Colon (tissue), 2 donors: ENCODE data around the gene LPXN.

Source experiments
- FAIRE-seq: peaks from 2 replicates; lab custom pipeline; 2012; peaks lifted over from hg19 to GRCh38; lab: Jason Lieb, UNC
- donor health status: control.
- donor health status: control.

LPXN gene

GRCh38 chr11:58524232-58525036 lies 51.2 kb downstream of the LPXN start:
- no peak for FAIRE-seq

GRCh38 chr11:58513747-58514367 lies 61.8 kb downstream of the LPXN start:
- FAIRE-seq, result no peak

GRCh38 chr11:58511636-58512035 lies 64.0 kb downstream of the LPXN start:
- no peak for FAIRE-seq

- FAIRE-seq, result no peak
Measured at GRCh38 chr11:58509748-58510147, 65.9 kb downstream of the LPXN start.

- FAIRE-seq, result no peak
Measured at GRCh38 chr11:58508814-58509213, 66.8 kb downstream of the LPXN start.

- FAIRE-seq, result no peak
Measured at GRCh38 chr11:58508005-58508404, 67.7 kb downstream of the LPXN start, which contains the start of gene OR5B21. TSS of gene OR5B21 (minus strand) at chr11:58508105. CDS start at chr11:58508105, 0 bp downstream.

- FAIRE-seq, result no peak
Measured at GRCh38 chr11:58507355-58507754, 68.3 kb downstream of the LPXN start.

GRCh38 chr11:58506935-58507334 lies 68.7 kb downstream of the LPXN start:
- no peak for FAIRE-seq

- no peak for FAIRE-seq
Measured at GRCh38 chr11:58505849-58506248, 69.8 kb downstream of the LPXN start.

- FAIRE-seq, result no peak
Measured at GRCh38 chr11:58504232-58504631, 71.4 kb downstream of the LPXN start.

GRCh38 chr11:58503361-58503856 lies 72.2 kb downstream of the LPXN start:
- no peak for FAIRE-seq

GRCh38 chr11:58502004-58502403 lies 73.7 kb downstream of the LPXN start:
- FAIRE-seq, result no peak

GRCh38 chr11:58498464-58498863 lies 77.2 kb downstream of the LPXN start:
- FAIRE-seq, result no peak

- FAIRE-seq, result no peak
Measured at GRCh38 chr11:58497951-58498350, 77.7 kb downstream of the LPXN start.

- no peak for FAIRE-seq
Measured at GRCh38 chr11:58495906-58496305, 79.8 kb downstream of the LPXN start.

- no peak for FAIRE-seq
Measured at GRCh38 chr11:58494101-58494500, 81.6 kb downstream of the LPXN start.

GRCh38 chr11:58493676-58494075 lies 82.0 kb downstream of the LPXN start:
- no peak for FAIRE-seq

- no peak for FAIRE-seq
Measured at GRCh38 chr11:58490827-58491226, 84.8 kb downstream of the LPXN start.

GRCh38 chr11:58487170-58487569 lies 88.5 kb downstream of the LPXN start:
- no peak for FAIRE-seq

- no peak for FAIRE-seq
Measured at GRCh38 chr11:58485961-58486360, 89.7 kb downstream of the LPXN start.
